ENCODE data around the gene TSSC4.

TSSC4 gene

GRCh38 chr11:2369320-2369719 is 31.2 kb upstream of the TSSC4 start:
- no peak for DNase-seq

DNA sequence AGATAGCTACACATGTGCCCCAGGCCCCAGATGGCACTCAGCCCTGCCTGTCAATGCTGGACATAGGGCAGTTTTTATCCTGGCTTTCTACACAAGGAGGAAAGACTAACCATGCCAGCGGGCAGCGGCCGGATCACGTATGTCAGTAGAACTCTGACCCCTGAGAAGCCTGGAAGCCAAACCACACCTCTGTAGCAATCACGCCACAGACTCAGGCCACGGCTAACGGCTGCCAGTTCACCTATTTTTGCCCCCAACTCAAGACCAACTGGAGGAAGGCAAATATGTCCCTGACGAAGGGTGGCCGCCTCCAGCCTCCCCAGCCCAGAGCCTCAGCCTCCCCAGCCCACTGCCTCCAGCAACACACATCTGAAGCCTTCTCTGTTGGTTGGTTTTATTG is 30.7 kb upstream of the TSSC4 start:
- no peak for DNase-seq

DNA sequence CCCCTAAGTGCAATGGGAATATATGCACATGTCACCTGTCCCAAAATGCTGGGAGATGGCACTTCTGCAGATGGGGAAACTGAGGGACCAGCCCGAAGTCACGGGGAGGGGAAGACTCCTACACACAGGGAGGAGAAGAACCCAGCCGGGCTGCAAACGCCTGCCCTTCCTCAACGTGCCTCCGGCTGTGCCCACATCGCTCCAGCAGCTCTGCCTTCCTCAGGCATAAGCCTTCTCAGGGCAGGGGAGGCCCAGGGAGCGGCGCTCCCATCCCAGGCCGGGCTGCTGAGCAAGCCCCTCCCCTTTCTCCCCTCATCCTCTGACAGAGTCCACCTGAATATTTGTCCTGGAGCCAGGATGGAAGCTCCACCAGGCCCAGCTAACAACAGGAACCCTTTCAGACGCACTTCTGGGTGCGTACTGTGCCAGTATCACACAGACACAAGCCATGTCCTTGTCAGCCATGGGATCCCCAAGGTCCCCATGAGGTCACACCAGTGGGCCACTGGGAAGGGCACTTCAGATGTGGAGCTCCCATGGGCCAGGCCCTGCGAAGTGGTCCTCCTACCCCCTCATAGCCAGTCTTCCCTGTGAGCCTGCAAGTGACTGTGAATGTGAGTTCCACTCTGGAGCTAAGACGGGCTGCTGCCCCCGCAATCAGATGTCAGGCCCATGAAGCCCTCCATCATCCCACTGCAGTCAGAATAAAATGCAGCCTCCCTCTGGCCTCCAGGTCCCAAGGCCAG is 25.9 kb upstream of the TSSC4 start:
- no peak for DNase-seq

DNA sequence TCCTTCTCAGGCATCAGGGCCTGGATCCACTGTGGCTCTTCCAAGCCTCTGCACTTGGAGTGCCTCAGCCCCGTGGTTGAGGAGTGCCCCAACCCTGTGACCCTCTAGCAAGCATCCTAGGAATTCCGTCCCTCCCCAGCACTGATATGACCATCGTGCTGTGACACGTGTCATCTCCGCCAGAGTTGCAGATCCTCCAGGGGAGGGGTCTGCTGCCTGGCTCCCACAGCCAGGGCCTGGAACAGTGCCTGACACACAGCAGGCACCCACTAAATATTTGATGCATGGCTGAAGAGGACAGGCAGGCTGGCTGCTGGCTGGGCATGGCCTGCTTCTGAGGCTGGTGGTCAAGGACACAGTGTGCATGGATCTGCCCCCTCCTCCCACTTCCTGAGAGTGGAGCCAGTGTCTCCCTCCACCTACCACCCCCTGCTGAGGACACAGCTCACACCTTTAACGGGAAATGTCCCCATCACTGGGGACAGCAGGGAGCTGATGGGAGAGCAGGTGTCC is 25.2 kb upstream of the TSSC4 start:
- DNase-seq = no peak

GRCh38 chr11:2375964-2376551 is 24.5 kb upstream of the TSSC4 start:
- DNase-seq = no peak

GRCh38 chr11:2376751-2377451 is 23.6 kb upstream of the TSSC4 start, which contains the start of gene CD81:
TSS of gene CD81 (plus strand) at chr11:2377310. CDS start at chr11:2377550, 240 bp downstream.
- peak; percentile 34 for DNase-seq

- DNase-seq = peak; percentile 57
Measured at GRCh38 chr11:2377511-2378443, 22.8 kb upstream of the TSSC4 start.

DNA sequence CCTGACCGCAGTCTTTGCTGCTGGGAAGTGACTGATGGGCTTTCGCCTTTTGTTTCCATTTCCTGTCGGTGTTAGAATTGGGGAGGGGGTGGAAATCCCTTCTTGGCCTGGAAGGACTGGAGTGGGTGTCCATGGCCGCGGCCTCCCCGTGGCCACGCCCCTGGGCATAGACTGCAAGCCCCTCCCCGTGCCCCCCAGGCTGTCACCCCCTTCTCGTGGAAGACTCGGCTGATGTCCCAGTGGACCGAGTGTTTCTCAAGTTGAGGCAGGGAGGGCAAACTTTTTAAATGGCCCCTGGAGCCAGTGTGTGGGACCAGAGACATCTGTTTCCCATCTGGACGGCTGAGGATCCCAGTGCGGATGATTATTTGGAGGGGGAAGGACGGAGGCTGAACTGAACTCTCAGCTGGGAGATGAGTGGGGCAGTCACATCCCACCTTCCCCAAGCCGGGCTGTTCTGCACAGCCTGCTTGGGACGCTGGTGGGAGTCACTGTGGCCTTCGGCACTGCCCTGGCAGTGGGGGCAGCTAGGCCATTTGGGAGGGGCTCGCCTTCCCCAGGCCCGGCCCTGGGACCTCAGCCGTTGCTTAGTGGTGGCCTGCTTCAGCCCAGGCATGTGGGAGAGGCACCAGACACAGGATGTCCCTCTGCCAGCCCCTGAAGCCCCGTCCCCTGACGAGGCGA is 21.9 kb upstream of the TSSC4 start:
- DNase-seq = peak; percentile 73

DNA sequence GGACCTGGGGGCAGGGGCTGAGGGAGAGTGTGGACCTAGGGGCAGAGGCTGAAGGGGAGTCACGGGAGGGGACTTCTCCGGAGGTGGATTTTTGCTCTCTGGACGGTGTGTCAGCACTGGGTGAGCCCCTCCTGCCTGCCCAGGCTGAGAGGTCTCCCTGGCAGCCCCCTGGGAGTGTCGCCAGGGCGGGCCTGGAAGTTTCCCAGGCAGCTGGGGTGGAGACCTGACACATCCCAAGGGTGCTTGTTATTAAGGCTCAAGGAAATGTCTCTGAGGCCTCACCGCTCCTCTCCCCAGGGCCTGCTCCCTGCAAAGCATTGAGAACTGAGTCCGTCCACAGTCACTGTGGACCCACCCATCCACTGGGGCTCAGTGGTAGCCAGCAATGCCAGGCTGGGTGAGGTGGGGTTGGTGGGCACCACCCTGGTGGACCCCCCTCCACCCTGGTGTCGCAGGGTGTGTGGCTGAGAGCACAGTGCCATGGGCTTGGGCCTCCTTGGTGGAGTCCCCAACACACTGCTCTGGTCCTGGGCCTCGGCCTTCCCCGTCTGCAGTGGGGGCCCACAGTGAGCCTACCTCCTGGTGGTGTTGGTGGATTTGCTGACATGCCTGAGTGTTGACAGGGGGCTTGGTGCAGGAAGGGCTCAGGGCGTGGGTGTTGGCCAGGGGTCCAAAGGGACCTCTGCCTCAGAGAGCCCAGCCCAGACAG is 20.9 kb upstream of the TSSC4 start:
- no peak for DNase-seq

DNA sequence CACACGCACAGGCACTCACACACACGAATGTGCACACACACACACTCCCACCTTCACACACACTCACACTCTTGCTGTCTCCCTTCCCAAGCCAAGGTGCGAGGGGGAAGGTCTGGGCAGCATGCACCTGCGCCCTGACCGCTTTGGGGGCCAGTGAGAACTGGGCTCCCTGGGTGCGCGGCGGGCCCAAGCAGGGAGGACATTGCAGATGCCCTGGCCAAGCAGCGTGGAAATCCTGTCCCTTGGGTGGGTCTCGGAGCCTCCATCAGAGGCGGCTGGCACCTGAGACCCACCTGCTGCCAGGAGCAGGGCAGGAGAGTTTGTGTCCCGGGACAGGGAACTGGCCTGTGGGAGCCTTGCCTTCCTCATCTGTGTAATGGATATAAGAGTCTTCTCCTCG is 20.2 kb upstream of the TSSC4 start:
- no peak for DNase-seq

GRCh38 chr11:2380807-2381350 is 19.7 kb upstream of the TSSC4 start:
- DNase-seq = no peak

GRCh38 chr11:2381494-2382128 is 18.9 kb upstream of the TSSC4 start:
- DNase-seq = no peak

- DNase-seq = no peak
Measured at GRCh38 chr11:2382129-2382517, 18.4 kb upstream of the TSSC4 start.

DNA sequence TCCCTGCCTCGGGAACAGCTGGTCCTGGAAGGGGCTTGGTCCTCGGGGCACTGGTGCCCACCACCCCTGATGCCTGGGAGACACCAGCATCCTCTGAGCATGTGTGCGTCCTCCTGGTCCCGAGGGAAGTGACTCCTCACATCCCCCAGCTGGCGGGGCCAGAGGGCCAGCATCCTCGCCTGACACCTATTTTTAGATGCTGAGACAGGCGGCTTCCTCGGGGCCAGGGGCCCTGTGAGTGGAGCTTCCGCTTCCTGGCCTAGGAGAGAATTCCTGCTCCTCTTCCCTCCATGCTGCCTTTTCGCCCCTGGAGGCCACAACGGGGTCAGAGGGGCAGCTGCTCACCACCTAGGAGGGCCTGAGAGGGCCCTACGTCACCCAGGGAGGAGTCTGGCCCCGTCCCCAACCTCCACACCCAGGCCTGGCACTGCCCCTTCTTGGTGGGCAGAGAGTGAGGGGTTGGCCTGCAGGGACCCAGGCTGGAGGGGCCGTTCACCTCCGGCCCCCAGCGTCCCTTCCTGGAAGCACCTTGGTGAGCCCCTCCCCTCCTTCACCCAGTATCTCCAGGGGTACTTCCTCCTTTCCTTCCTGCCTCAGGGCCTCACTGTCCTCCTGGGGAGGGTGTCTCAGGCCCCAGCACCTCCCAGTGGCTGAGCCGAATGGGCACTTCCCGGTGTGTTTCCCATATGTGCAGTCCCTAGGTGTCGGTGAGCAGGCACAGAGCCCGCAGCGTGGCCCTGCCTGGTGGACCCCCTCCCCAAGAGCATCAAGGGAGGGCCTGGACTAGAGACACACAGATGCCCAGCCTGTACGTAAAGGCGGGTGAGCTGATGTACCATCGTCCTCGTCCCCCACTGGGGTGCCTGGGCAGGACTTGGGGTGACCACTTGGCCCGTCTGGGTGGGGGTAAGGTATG is 17.4 kb upstream of the TSSC4 start:
- peak; percentile 32 for DNase-seq

DNA sequence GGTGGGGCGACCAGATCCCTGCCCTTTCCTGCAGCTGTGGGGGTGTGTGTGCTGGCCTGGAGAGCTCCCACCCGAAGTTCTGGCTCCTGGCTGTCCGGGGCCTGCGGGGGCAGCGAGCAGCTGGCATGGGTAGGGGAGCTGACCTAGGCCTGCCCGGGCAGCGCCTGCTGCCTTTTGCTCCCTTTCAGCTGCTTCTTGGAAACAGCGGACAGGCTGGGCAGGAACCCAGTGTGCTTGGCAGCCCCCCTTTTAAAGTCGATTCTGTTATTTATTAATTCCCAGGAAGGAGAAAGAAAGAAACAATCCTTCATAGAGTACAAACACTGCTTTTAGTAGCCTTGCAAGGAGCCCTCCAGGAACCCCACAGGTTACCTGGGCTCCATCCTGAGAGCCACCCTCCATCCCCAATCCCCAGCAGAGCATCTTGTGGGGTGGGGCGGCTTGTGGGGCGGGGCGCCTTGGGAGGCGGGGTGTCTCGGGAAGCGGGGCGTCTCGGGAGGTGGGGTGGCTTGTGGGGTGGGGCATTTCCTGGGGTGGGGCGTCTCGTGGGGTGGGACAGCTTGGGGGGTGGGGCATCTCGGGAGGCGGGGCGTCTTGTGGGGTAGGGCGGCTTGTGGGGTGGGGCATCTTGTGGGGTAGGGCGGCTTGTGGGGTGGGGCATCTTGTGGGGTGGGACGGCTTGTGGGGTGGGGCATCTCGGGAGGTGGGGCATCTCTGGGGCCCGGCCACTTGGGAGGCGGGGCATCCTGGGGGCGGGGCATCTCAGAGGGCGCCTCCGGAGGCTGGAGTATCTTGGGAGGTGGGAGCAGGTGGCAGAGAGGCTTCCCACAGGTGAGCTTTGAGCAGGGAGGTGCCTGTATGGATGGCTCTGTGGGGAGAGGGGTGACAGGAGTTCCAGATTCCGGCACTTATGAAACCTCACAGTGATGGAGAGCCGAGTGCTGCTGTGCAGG is 16.4 kb upstream of the TSSC4 start:
- DNase-seq = no peak

- no peak for DNase-seq
Measured at GRCh38 chr11:2385156-2386151, 15.1 kb upstream of the TSSC4 start.

GRCh38 chr11:2386591-2386990 is 14.0 kb upstream of the TSSC4 start:
- no peak for DNase-seq
